GM23338 (cell line): Measurements from ENCODE around the gene MDN1. TPM values are rescaled to one million over a fixed set of nuclear protein-coding genes. Genes with fewer than 3 reads are reported as not detected.

Experiments
- ATAC-seq: fragments of 200-7000 bp; cut with Tn5 transposase; 3 replicates; pipeline ENCODE4 v1.9.1; 2020
- DNase-seq: peaks from one replicate; pipeline ENCODE4 v3.0.0-alpha.2; 2015; ENCODE audit warnings: low spot score
- H2AFZ ChIP-seq: fragments of 200-600 bp; sonication (generic); 2 replicates; pipeline ENCODE4 v1.8.0; 2016; ENCODE audit warnings: antibody characterized with exemption, mild to moderate bottlenecking, moderate library complexity
- H3F3A ChIP-seq: fragments of 200-600 bp; sonication (generic); replicated peaks from 2 replicates; pipeline ENCODE4 v1.8.0; 2017; ENCODE audit warnings: antibody characterized with exemption, mixed run types, low read depth
- H3K27ac ChIP-seq: fragments of 200-600 bp; sonication (generic); 2 replicates; pipeline ENCODE4 v1.6.1; 2016; ENCODE audit warnings: low read depth
- H3K27me3 ChIP-seq: fragments of 200-600 bp; sonication (generic); 2 replicates; pipeline ENCODE4 v1.8.0; 2016; ENCODE audit warnings: mild to moderate bottlenecking, mixed run types, moderate library complexity; ENCODE audit not compliant: insufficient read depth
- H3K36me3 ChIP-seq: fragments of 200-600 bp; sonication (generic); 2 replicates; pipeline ENCODE4 v1.8.0; 2016; ENCODE audit warnings: mild to moderate bottlenecking; ENCODE audit not compliant: insufficient read depth
- H3K4me1 ChIP-seq: fragments of 200-600 bp; sonication (generic); 2 replicates; pipeline ENCODE4 v1.8.0; 2016; ENCODE audit warnings: mild to moderate bottlenecking, moderate library complexity; ENCODE audit not compliant: insufficient read depth
- H3K4me2 ChIP-seq: fragments of 200-600 bp; sonication (generic); 2 replicates; pipeline ENCODE4 v1.7.1; 2017; ENCODE audit warnings: mixed run types
- H3K4me3 ChIP-seq: fragments of 200-600 bp; sonication (generic); 2 replicates; pipeline ENCODE4 v1.6.1; 2016; ENCODE audit warnings: mixed run types
- H3K79me2 ChIP-seq: fragments of 200-600 bp; sonication (generic); replicated peaks from 2 replicates; pipeline ENCODE4 v1.8.0; 2017; ENCODE audit warnings: mild to moderate bottlenecking; ENCODE audit not compliant: insufficient read depth
- H3K9me2 ChIP-seq: fragments of 200-600 bp; sonication (generic); 2 replicates; pipeline ENCODE4 v1.8.0; 2017; ENCODE audit not compliant: insufficient read depth
- H4K20me1 ChIP-seq: fragments of 200-600 bp; sonication (generic); replicated peaks from 2 replicates; pipeline ENCODE4 v1.8.0; 2017; ENCODE audit warnings: mild to moderate bottlenecking; ENCODE audit not compliant: insufficient read depth
- H3K27ac Mint-ChIP-seq: 2 replicates; pipeline ENCODE4 v1.8.0; 2020; ENCODE audit warnings: inconsistent platforms, mild to moderate bottlenecking, moderate library complexity, mixed read lengths
- H3K27me3 Mint-ChIP-seq: 3 replicates; pipeline ENCODE4 v1.8.0; 2022; ENCODE audit warnings: low read depth, mild to moderate bottlenecking, moderate library complexity, mixed read lengths, inconsistent platforms; ENCODE audit not compliant: insufficient read depth, poor library complexity
- H3K36me3 Mint-ChIP-seq: 3 replicates; pipeline ENCODE4 v1.8.0; 2021; ENCODE audit warnings: low read depth, mild to moderate bottlenecking, inconsistent platforms, moderate library complexity, mixed read lengths
- H3K4me1 Mint-ChIP-seq: 3 replicates; pipeline ENCODE4 v1.8.0; 2020; ENCODE audit warnings: mild to moderate bottlenecking, inconsistent platforms, mixed read lengths
- H3K4me3 Mint-ChIP-seq: 3 replicates; pipeline ENCODE4 v1.8.0; 2021; ENCODE audit warnings: moderate library complexity, mild to moderate bottlenecking, inconsistent platforms, mixed read lengths
- H3K9me3 Mint-ChIP-seq: 3 replicates; pipeline ENCODE4 v1.8.0; 2020; ENCODE audit warnings: moderate library complexity, mild to moderate bottlenecking, inconsistent platforms, mixed read lengths
- CREB1 ChIP-seq: fragments of 250-450 bp; sonication (Bioruptor Pico); IDR thresholded peaks from 2 replicates; pipeline ENCODE4 v1.5.0; 2020; ENCODE audit warnings: low read depth, mild to moderate bottlenecking, moderate library complexity
- EZH2 ChIP-seq: fragments of 200-600 bp; sonication (generic); IDR thresholded peaks from one replicate; pipeline ENCODE4 v1.8.0; 2017; ENCODE audit warnings: antibody characterized with exemption, mild to moderate bottlenecking, low read depth; ENCODE audit not compliant: unreplicated experiment
- NANOG ChIP-seq: IDR thresholded peaks from 2 replicates; pipeline ENCODE4 v1.6.1; 2016; ENCODE audit warnings: antibody characterized with exemption, borderline replicate concordance
- ZNF331 ChIP-seq: fragments of 250-450 bp; sonication (Bioruptor Pico); IDR thresholded peaks from 2 replicates; pipeline ENCODE4 v1.5.0; 2020; ENCODE audit warnings: low read depth, mild to moderate bottlenecking, moderate library complexity
- polyA plus RNA-seq: library from polyadenylated mRNA; unstranded; fragments of >200 nt; fragmentation: Nextera tagmentation; extraction: Ambion mirVana; gene quantifications from 2 replicates; pipeline ENCODE4 v1.2.1, GENCODE V29; 2016
- total RNA-seq: library from RNA; depleted of rRNA; stranded (reverse); fragments of >200 nt; shearing (Covaris generic); gene quantifications from 2 replicates; pipeline ENCODE4 v1.2.3, GENCODE V29; 2014
- TF ChIP-seq, protein P1 (sequence below): fragments of 250-450 bp; sonication (Bioruptor Pico); IDR thresholded peaks from 2 replicates; pipeline ENCODE4 v1.5.0; 2020; ENCODE audit warnings: mild to moderate bottlenecking, moderate library complexity
- TF ChIP-seq, protein P2 (sequence below): IDR thresholded peaks from one replicate; pipeline ENCODE4 v1.6.1; 2018; ENCODE audit warnings: antibody characterized with exemption; ENCODE audit not compliant: unreplicated experiment

Gene MDN1
- total and polyA plus RNA-seq, 2 experiments from 2014 or later, result 165 to 217 TPM

DNA sequence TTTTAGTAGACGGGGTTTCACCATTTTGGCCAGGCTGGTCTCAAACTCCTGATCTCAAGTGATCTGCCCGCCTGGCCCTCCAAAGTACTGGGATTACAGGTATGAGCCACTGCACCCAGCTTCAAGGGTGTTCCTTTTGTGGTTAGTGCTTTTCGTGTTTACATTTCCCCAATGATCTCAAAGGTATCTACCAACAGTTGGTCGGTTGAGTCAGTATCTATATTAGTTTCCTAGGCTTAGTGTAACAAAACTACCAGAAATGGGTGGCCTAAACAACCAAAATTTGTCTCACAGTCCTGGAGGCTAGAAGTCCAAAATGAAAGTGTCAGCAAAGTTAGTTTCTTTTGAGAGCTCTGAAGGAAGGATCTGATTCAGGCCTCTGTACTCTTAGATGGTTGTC lies 40.1 kb upstream of the MDN1 start (continued):
- TF ChIP-seq, protein P1, sequence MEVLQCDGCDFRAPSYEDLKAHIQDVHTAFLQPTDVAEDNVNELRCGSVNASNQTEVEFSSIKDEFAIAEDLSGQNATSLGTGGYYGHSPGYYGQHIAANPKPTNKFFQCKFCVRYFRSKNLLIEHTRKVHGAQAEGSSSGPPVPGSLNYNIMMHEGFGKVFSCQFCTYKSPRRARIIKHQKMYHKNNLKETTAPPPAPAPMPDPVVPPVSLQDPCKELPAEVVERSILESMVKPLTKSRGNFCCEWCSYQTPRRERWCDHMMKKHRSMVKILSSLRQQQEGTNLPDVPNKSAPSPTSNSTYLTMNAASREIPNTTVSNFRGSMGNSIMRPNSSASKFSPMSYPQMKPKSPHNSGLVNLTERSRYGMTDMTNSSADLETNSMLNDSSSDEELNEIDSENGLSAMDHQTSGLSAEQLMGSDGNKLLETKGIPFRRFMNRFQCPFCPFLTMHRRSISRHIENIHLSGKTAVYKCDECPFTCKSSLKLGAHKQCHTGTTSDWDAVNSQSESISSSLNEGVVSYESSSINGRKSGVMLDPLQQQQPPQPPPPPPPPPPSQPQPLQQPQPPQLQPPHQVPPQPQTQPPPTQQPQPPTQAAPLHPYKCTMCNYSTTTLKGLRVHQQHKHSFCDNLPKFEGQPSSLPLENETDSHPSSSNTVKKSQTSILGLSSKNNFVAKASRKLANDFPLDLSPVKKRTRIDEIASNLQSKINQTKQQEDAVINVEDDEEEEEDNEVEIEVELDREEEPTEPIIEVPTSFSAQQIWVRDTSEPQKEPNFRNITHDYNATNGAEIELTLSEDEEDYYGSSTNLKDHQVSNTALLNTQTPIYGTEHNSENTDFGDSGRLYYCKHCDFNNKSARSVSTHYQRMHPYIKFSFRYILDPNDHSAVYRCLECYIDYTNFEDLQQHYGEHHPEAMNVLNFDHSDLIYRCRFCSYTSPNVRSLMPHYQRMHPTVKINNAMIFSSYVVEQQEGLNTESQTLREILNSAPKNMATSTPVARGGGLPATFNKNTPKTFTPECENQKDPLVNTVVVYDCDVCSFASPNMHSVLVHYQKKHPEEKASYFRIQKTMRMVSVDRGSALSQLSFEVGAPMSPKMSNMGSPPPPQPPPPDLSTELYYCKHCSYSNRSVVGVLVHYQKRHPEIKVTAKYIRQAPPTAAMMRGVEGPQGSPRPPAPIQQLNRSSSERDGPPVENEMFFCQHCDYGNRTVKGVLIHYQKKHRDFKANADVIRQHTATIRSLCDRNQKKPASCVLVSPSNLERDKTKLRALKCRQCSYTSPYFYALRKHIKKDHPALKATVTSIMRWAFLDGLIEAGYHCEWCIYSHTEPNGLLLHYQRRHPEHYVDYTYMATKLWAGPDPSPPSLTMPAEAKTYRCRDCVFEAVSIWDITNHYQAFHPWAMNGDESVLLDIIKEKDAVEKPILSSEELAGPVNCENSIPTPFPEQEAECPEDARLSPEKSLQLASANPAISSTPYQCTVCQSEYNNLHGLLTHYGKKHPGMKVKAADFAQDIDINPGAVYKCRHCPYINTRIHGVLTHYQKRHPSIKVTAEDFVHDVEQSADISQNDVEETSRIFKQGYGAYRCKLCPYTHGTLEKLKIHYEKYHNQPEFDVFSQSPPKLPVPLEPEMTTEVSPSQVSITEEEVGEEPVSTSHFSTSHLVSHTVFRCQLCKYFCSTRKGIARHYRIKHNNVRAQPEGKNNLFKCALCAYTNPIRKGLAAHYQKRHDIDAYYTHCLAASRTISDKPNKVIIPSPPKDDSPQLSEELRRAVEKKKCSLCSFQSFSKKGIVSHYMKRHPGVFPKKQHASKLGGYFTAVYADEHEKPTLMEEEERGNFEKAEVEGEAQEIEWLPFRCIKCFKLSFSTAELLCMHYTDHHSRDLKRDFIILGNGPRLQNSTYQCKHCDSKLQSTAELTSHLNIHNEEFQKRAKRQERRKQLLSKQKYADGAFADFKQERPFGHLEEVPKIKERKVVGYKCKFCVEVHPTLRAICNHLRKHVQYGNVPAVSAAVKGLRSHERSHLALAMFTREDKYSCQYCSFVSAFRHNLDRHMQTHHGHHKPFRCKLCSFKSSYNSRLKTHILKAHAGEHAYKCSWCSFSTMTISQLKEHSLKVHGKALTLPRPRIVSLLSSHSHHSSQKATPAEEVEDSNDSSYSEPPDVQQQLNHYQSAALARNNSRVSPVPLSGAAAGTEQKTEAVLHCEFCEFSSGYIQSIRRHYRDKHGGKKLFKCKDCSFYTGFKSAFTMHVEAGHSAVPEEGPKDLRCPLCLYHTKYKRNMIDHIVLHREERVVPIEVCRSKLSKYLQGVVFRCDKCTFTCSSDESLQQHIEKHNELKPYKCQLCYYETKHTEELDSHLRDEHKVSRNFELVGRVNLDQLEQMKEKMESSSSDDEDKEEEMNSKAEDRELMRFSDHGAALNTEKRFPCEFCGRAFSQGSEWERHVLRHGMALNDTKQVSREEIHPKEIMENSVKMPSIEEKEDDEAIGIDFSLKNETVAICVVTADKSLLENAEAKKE (CRISPR knock-in tag), result no peak
- TF ChIP-seq, protein P2, sequence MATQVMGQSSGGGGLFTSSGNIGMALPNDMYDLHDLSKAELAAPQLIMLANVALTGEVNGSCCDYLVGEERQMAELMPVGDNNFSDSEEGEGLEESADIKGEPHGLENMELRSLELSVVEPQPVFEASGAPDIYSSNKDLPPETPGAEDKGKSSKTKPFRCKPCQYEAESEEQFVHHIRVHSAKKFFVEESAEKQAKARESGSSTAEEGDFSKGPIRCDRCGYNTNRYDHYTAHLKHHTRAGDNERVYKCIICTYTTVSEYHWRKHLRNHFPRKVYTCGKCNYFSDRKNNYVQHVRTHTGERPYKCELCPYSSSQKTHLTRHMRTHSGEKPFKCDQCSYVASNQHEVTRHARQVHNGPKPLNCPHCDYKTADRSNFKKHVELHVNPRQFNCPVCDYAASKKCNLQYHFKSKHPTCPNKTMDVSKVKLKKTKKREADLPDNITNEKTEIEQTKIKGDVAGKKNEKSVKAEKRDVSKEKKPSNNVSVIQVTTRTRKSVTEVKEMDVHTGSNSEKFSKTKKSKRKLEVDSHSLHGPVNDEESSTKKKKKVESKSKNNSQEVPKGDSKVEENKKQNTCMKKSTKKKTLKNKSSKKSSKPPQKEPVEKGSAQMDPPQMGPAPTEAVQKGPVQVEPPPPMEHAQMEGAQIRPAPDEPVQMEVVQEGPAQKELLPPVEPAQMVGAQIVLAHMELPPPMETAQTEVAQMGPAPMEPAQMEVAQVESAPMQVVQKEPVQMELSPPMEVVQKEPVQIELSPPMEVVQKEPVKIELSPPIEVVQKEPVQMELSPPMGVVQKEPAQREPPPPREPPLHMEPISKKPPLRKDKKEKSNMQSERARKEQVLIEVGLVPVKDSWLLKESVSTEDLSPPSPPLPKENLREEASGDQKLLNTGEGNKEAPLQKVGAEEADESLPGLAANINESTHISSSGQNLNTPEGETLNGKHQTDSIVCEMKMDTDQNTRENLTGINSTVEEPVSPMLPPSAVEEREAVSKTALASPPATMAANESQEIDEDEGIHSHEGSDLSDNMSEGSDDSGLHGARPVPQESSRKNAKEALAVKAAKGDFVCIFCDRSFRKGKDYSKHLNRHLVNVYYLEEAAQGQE, result no peak
- TF ChIP-seq CREB1 (CRISPR knock-in tag), result no peak

DNA sequence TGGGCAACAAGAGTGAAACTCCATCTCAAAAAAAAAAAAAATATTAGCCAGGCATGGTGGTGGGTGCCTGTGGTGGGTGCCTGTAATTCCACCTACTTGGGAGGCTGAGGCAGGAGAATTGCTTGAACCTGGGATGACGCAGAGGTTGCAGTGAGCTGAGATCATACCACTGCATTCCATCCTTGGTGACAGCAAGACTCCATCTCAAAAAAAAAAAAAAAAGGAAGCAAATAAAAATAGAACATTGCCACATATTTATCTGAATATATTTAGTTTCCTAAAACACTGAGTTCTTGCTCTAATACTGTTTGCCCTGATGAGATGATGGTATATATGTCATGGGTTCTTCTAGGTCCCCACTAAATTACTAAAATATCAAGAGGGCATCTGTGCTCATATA lies 38.4 kb upstream of the MDN1 start:
- Mint-ChIP-seq H3K4me3 (no peak overlapping the region), H3K27ac (no peak overlapping the region), H3K4me1 (no peaks in the 10 kb centered on the region), H3K9me3 (no peaks in the 10 kb centered on the region), H3K27me3 (peaks cover 2% of the 10 kb centered on the region), H3K36me3 (peaks cover 83% of the 10 kb centered on the region)
- ATAC-seq (no peak), DNase-seq (no peak)
- Histone ChIP-seq H3K4me1 (no peaks in the 10 kb centered on the region), H3K4me2 (no peak overlapping the region), H3F3A (peaks cover 3% of the 10 kb centered on the region; the same call in 1 of the 2 replicates), H3K79me2 (no peaks in the 10 kb centered on the region), H3K27ac (no peak overlapping the region), H3K4me3 (no peak overlapping the region), H3K36me3 (peaks cover 68% of the 10 kb centered on the region), H3K9me2 (no peaks in the 10 kb centered on the region), H2AFZ (no peak overlapping the region), H4K20me1 (0 out of 2 replicates have a peak, but pooled peaks cover 3% of the 10 kb centered on the region), H3K27me3 (no peaks in the 10 kb centered on the region)
- TF ChIP-seq CREB1 (CRISPR knock-in tag) (no peak), ZNF331 (no peak), NANOG (no peak), EZH2 (no peak)
- TF ChIP-seq, protein P1 (CRISPR knock-in tag), result no peak
